K562 (cell line): ENCODE results near the gene IL12RB2. TPM values are rescaled to one million over a fixed set of nuclear protein-coding genes. Genes with fewer than 3 reads are reported as not detected.

Source experiments
- CREB3L1 ChIP-seq: fragments of 450-650 bp; IDR thresholded peaks from 2 replicates; pipeline ENCODE4 v1.6.1; 2014; ENCODE audit warnings: low read depth, mild to moderate bottlenecking, moderate library complexity, borderline replicate concordance
- ELK1 ChIP-seq: sonication (generic); formaldehyde crosslinking; IDR thresholded peaks from 2 replicates; pipeline ENCODE4 v1.8.1; 2022; ENCODE audit warnings: missing genetic modification reagents
- PHB ChIP-seq: fragments of 250-450 bp; sonication (Bioruptor Pico); IDR thresholded peaks from 2 replicates; pipeline ENCODE4 v1.5.0; 2021
- PHTF2 ChIP-seq: fragments of 250-450 bp; sonication (Bioruptor Pico); IDR thresholded peaks from 2 replicates; pipeline ENCODE4 v1.5.0; 2021; ENCODE audit warnings: mild to moderate bottlenecking
- RBM17 ChIP-seq: fragments of 200-400 bp; formaldehyde crosslinking; IDR thresholded peaks from 2 replicates; pipeline ENCODE4 v1.6.1; 2017; ENCODE audit warnings: low read depth, mild to moderate bottlenecking, low read length, borderline replicate concordance
- RREB1 ChIP-seq: fragments of 250-450 bp; sonication (Bioruptor Pico); IDR thresholded peaks from 2 replicates; pipeline ENCODE4 v1.4.0; 2020
- SRSF3 ChIP-seq: fragments of 200-400 bp; formaldehyde crosslinking; IDR thresholded peaks from 2 replicates; pipeline ENCODE4 v1.6.1; 2016; ENCODE audit warnings: mild to moderate bottlenecking, low read length, moderate library complexity; ENCODE audit not compliant: insufficient read depth
- STAT5A ChIP-seq: IDR thresholded peaks from 2 replicates; pipeline ENCODE4 v1.6.1; 2012; ENCODE audit warnings: low read length, inconsistent platforms, borderline replicate concordance
- TAL1 ChIP-seq: fragments of 450-650 bp; IDR thresholded peaks from 2 replicates; pipeline ENCODE4 v1.6.1; 2016; ENCODE audit warnings: mild to moderate bottlenecking
- ZBTB17 ChIP-seq: fragments of 450-650 bp; formaldehyde crosslinking; IDR thresholded peaks from 2 replicates; pipeline ENCODE4 v1.4.0; 2020; ENCODE audit warnings: mild to moderate bottlenecking
- ZNF41 ChIP-seq: fragments of 250-450 bp; sonication (Bioruptor Pico); conservative IDR thresholded peaks from 2 replicates; pipeline ENCODE4 v1.4.0; 2020; ENCODE audit warnings: mild to moderate bottlenecking
- ZNF766 ChIP-seq: fragments of 200-800 bp; sonication (Bioruptor generic); conservative IDR thresholded peaks from 2 replicates; pipeline ENCODE4 v1.6.1; 2016; ENCODE audit warnings: missing genetic modification characterization, missing compliant biosample characterization
- polyA plus RNA-seq, 8 experiments: library from polyadenylated mRNA; depleted of rRNA in 4 of 8; stranded (reverse) in 5 of 8; unstranded in 3 of 8; fragments of >200 nt; fragmentation: Nextera tagmentation in 2 of 8; fragmentation: Illumina TruSeq in 1 of 8; extraction: Ambion mirVana in 2 of 8; extraction: Trizol in 1 of 8; gene quantifications; 2 replicates each; pipeline versions ENCODE4 v1.2.1 to v1.2.3, GENCODE V29; 2011 to 2014; ENCODE audit warnings: inconsistent platforms in 1 of 8, missing spikeins in 1 of 8
- total RNA-seq, 7 experiments: library from RNA; depleted of rRNA in 6 of 7; stranded (reverse); fragments of >200 nt in 6 of 7; fragmentation: Illumina TruSeq in 2 of 7; extraction: Trizol in 2 of 7; gene quantifications; 2 replicates each; pipeline versions ENCODE4 v1.2.1 to v1.2.3, GENCODE V29; 2011 to 2021; ENCODE audit warnings: low replicate concordance in 1 of 7

IL12RB2 gene
- total and polyA plus RNA-seq, 9 of the 15 experiments (the other 6 are each of a cell fraction or from before 2014, with no cell fraction given): 0.39 to 3.3 (median 1.9) TPM

GRCh38 chr1:67431156-67431765, 123.6 kb downstream of the IL12RB2 start (continued):
- TF ChIP-seq ZNF41 (CRISPR knock-in tag): no peak
- TF ChIP-seq CREB3L1: no peak
- TF ChIP-seq PHTF2 (CRISPR knock-in tag): no peak
- 0 out of 2 replicates have a peak, but pooled peaks have one; percentile 3 for TF ChIP-seq TAL1
- 0 out of 2 replicates have a peak, but pooled peaks have one; percentile 13 for TF ChIP-seq ZNF766
- TF ChIP-seq STAT5A: no peak
- TF ChIP-seq PHB (CRISPR knock-in tag): no peak
- TF ChIP-seq ELK1 (CRISPR knock-in tag): no peak
- no peak for TF ChIP-seq RREB1
- no peak for TF ChIP-seq RBM17
- no peak for TF ChIP-seq SRSF3
- TF ChIP-seq ZBTB17 (CRISPR knock-in tag): no peak
